Type B pancreatic cell (in vitro differentiated cells): ENCODE measurements around the gene NR6A1. TPM values are rescaled to one million over a fixed set of nuclear protein-coding genes. Genes with fewer than 3 reads are reported as not detected.

Experiments used
- DNase-seq: peaks from one replicate; pipeline ENCODE4 v3.0.0; 2021; ENCODE audit warnings: mixed read lengths; ENCODE audit not compliant: unreplicated experiment; ENCODE audit errors: extremely low spot score
- H3K27ac Mint-ChIP-seq: 2 replicates; pipeline ENCODE4 v1.8.0; 2021; ENCODE audit warnings: mild to moderate bottlenecking, mixed read lengths
- H3K27me3 Mint-ChIP-seq: 2 replicates; pipeline ENCODE4 v1.8.0; 2021; ENCODE audit warnings: mixed read lengths
- H3K36me3 Mint-ChIP-seq: 2 replicates; pipeline ENCODE4 v1.8.0; 2021; ENCODE audit warnings: mixed read lengths
- H3K4me1 Mint-ChIP-seq: one replicate; pipeline ENCODE4 v1.8.0; 2021; ENCODE audit warnings: mixed read lengths; ENCODE audit not compliant: unreplicated experiment
- H3K4me3 Mint-ChIP-seq: 2 replicates; pipeline ENCODE4 v1.8.0; 2021; ENCODE audit warnings: mild to moderate bottlenecking, mixed read lengths
- H3K9me3 Mint-ChIP-seq: 2 replicates; pipeline ENCODE4 v1.8.0; 2021; ENCODE audit warnings: mixed read lengths
- CTCF ChIP-seq: fragments of 200-600 bp; sonication (generic); conservative IDR thresholded peaks from 2 replicates; pipeline ENCODE4 v1.5.0; 2021; ENCODE audit warnings: antibody characterized with exemption, mild to moderate bottlenecking
- total RNA-seq: library from RNA; stranded (reverse); gene quantifications from 2 replicates; pipeline ENCODE4 v1.2.1, GENCODE V29; 2021; ENCODE audit warnings: low replicate concordance

Gene NR6A1
- total RNA-seq, 1 donor from 2014 or later, result 10.0 TPM

- Mint-ChIP-seq H3K36me3 (no peaks in the 10 kb centered on the region), H3K27me3 (no peaks in the 10 kb centered on the region), H3K4me1 (peaks cover 30% of the 10 kb centered on the region), H3K9me3 (no peaks in the 10 kb centered on the region), H3K27ac (peak overlapping the region; percentile 33), H3K4me3 (no peak overlapping the region)
- no peak for DNase-seq
- TF ChIP-seq CTCF, result no peak
Measured at GRCh38 chr9:124721109-124721906, 49.8 kb downstream of the NR6A1 start.

GRCh38 chr9:124720429-124721108 is 50.5 kb downstream of the NR6A1 start:
- no peaks in the 10 kb centered on the region for H3K36me3 Mint-ChIP-seq
- no peak overlapping the region for H3K27ac Mint-ChIP-seq
- peaks cover 23% of the 10 kb centered on the region for H3K4me1 Mint-ChIP-seq
- H3K4me3 Mint-ChIP-seq, result no peak overlapping the region
- H3K27me3 Mint-ChIP-seq, result no peaks in the 10 kb centered on the region
- no peaks in the 10 kb centered on the region for H3K9me3 Mint-ChIP-seq
- TF ChIP-seq CTCF, result no peak
- DNase-seq, result no peak

- TF ChIP-seq CTCF, result no peak
- H3K9me3 Mint-ChIP-seq, result no peaks in the 10 kb centered on the region
- H3K4me1 Mint-ChIP-seq, result peaks cover 11% of the 10 kb centered on the region
- H3K36me3 Mint-ChIP-seq, result no peaks in the 10 kb centered on the region
- H3K27me3 Mint-ChIP-seq, result no peaks in the 10 kb centered on the region
- DNase-seq, result no peak
- H3K4me3 Mint-ChIP-seq, result no peak overlapping the region
- no peak overlapping the region for H3K27ac Mint-ChIP-seq
Measured at GRCh38 chr9:124718928-124719327, 52.2 kb downstream of the NR6A1 start.

- no peaks in the 10 kb centered on the region for H3K27me3 Mint-ChIP-seq
- no peak for TF ChIP-seq CTCF
- H3K4me3 Mint-ChIP-seq, result no peak overlapping the region
- no peaks in the 10 kb centered on the region for H3K36me3 Mint-ChIP-seq
- H3K27ac Mint-ChIP-seq, result no peak overlapping the region
- H3K9me3 Mint-ChIP-seq, result no peaks in the 10 kb centered on the region
- DNase-seq, result no peak
- H3K4me1 Mint-ChIP-seq, result peaks cover 8% of the 10 kb centered on the region
Measured at GRCh38 chr9:124717597-124717996, 53.5 kb downstream of the NR6A1 start.

- Mint-ChIP-seq H3K27ac (no peak overlapping the region), H3K4me3 (no peak overlapping the region), H3K4me1 (peaks cover 13% of the 10 kb centered on the region), H3K9me3 (peaks cover 4% of the 10 kb centered on the region), H3K36me3 (peaks cover 4% of the 10 kb centered on the region), H3K27me3 (no peaks in the 10 kb centered on the region)
- DNase-seq, result no peak
- TF ChIP-seq CTCF, result no peak
Measured at GRCh38 chr9:124716808-124717207, 54.3 kb downstream of the NR6A1 start.
